ENCODE data around the gene LTB4R2. TPM values are rescaled to one million over a fixed set of nuclear protein-coding genes. Genes with fewer than 3 reads are reported as not detected.

The LTB4R2 gene
- total and polyA plus RNA-seq, 7 donors = 0.08 to 2.3 (median 0.96) TPM

DNA sequence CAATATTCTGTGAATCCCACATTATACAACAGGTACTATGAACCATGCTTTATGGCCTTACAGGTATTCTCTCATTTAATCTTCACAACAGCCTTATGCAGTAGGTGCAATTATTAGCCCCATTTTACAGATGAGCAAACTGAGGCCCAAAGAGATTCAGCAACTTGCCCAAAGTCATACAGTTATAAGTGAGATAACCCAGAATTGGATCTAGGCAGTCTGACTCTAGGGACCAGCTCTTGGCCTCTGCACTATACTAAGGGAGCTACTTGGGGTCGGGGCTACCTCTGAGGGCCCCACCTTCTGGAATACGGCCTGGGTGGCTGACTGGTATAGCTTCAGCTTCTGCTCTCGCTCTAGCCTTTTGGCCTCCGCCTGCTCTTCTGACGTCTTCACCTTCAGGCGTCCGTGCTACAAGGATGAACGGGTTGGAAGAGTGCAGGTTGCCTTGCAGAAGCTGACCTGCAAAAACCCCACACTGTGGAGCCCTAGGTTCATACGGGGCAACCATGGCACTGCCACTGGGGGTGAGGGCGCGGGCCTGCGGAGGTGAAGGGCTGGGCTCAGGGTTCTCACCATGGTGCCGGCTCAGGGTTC lies 39.3 kb upstream of the LTB4R2 start:
- Histone ChIP-seq H3K36me3 (ENCODE audit: insufficient read depth in 1 of 2, low read depth in 1 of 2) (peaks cover 8 to 43% of the 10 kb centered on the region in 2 donors), H3K4me3 (peak overlapping the region; percentile 74), H3K27ac (peak overlapping the region; percentile 92), H3K4me1 (no peaks in the 10 kb centered on the region), H3K9me3 (no peaks in the 10 kb centered on the region), H3K27me3 (ENCODE audit: insufficient read depth in 3 of 3, low read length in 2 of 3) (no peaks in the 10 kb centered on the region)
- peak in 1 of 4 donors; percentile 34 for ATAC-seq
- intact Hi-C loops (cut with DNase I) = loop anchor here in 1 of 2 donors (2.0 kb wide), 1 partner anchor 28 kb away; the partner anchor contains the start of gene TINF2
- 14 to 17% (median 16%) methylated on average over 13 of the region's 13 CpGs for WGBS, 3 donors
- DNase-seq = no peak
- TF ChIP-seq, protein P1, sequence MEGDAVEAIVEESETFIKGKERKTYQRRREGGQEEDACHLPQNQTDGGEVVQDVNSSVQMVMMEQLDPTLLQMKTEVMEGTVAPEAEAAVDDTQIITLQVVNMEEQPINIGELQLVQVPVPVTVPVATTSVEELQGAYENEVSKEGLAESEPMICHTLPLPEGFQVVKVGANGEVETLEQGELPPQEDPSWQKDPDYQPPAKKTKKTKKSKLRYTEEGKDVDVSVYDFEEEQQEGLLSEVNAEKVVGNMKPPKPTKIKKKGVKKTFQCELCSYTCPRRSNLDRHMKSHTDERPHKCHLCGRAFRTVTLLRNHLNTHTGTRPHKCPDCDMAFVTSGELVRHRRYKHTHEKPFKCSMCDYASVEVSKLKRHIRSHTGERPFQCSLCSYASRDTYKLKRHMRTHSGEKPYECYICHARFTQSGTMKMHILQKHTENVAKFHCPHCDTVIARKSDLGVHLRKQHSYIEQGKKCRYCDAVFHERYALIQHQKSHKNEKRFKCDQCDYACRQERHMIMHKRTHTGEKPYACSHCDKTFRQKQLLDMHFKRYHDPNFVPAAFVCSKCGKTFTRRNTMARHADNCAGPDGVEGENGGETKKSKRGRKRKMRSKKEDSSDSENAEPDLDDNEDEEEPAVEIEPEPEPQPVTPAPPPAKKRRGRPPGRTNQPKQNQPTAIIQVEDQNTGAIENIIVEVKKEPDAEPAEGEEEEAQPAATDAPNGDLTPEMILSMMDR (IDR thresholded peaks at IDR 0.05) = no peak

DNA sequence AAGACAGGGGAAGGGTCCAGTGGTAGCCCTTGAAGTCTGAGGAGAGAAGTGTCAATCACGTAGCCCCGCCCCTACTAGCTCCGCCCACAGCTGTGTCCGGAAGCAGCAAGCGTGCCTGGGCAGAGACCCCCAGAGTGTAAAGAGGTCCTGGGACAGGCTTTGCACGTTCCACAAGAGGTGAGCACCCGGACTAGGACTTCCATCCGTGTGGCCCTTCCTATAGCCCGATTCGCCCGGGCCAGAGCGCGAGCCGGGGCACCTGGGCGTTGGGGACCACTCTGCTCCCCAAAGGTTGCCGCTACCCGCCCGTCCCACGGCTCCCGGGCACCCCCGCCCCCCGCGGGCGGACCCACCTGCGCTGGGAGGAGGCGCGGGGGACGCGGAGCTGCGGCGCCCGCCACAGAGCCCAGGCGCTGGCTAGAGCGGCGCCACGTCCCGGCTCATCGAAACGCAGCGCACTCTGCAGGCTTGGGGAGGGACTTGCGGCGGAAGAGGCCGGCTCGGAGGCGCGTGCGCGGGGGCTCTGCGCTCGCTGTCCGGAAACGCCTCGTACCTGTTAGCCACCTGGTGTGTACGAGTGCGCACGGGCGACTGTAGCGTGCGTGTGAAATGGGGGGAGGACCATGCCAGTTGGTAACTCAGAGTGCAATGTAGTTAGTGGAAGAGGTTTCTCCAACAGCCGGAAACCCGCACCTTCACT lies 38.7 kb upstream of the LTB4R2 start, which contains the start of gene RABGGTA:
Gene RABGGTA (minus strand): TSS at position 464 of the 700 bp plus-strand sequence. CDS start 482 bp downstream, outside the sequence.
- H3K4me3 ChIP-seq = peak within 1 kb of the TSS; percentile 74
- peak; percentile 95 to 98 (median 98) for ATAC-seq
- TF ChIP-seq, protein P1 (IDR thresholded peaks at IDR 0.05) = peak; percentile 70
- peak within 1 kb of the TSS; percentile 92 for H3K27ac ChIP-seq
- intact Hi-C loops (cut with DNase I) = loop anchor here in 1 of 2 donors (2.0 kb wide), 1 partner anchor 28 kb away; the partner anchor contains the start of gene TINF2
- H3K27me3 ChIP-seq (ENCODE audit: insufficient read depth in 3 of 3, low read length in 2 of 3) = no peaks in the 10 kb centered on the region
- no peaks in the 10 kb centered on the region for H3K4me1 ChIP-seq
- peak; percentile 86 to 92 for DNase-seq
- WGBS, 3 donors = 0 to 1% (median 1%) methylated on average over 51 to 61 of the region's 61 CpGs
- H3K9me3 ChIP-seq = no peaks in the 10 kb centered on the region
- H3K36me3 ChIP-seq (ENCODE audit: insufficient read depth in 1 of 2, low read depth in 1 of 2) = peaks cover 8 to 36% of the 10 kb centered on the region in 2 donors

DNA sequence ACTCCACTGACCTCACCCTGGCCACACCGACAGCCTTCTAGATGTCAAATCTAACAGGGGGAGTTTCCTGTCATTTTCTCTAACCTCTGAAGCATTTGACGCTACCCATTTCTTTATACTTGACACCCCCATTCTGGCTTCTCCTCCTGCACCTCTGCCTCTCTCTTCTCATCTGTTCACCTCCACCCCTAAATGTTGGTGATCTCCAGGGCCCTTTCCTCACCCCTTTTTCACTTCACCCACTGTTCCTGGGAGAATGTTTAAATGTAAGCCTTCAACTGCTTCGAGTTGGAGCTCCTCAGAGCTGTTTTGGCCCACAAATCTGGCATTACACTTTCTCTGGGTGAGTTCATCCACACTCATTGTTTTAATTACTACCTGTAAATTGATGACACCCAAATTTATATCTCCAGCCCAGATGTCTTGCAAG lies 38.1 kb upstream of the LTB4R2 start:
- intact Hi-C loops (cut with DNase I) = loop anchor here in 1 of 2 donors (2.0 kb wide), 1 partner anchor 29 kb away; the partner anchor contains the start of gene TINF2
- no peaks in the 10 kb centered on the region for H3K4me1 ChIP-seq
- TF ChIP-seq, protein P1 (IDR thresholded peaks at IDR 0.05) = no peak
- peak overlapping the region; percentile 92 for H3K27ac ChIP-seq
- DNase-seq (no peak), ATAC-seq (no peak)
- no peaks in the 10 kb centered on the region for H3K9me3 ChIP-seq
- H3K27me3 ChIP-seq (ENCODE audit: insufficient read depth in 3 of 3, low read length in 2 of 3) = no peaks in the 10 kb centered on the region
- H3K36me3 ChIP-seq (ENCODE audit: insufficient read depth in 1 of 2, low read depth in 1 of 2) = peaks cover 8 to 30% of the 10 kb centered on the region in 2 donors
- H3K4me3 ChIP-seq = peak overlapping the region; percentile 74
- WGBS, 3 donors = 17 to 22% (median 21%) methylated on average over 3 of the region's 3 CpGs

DNA sequence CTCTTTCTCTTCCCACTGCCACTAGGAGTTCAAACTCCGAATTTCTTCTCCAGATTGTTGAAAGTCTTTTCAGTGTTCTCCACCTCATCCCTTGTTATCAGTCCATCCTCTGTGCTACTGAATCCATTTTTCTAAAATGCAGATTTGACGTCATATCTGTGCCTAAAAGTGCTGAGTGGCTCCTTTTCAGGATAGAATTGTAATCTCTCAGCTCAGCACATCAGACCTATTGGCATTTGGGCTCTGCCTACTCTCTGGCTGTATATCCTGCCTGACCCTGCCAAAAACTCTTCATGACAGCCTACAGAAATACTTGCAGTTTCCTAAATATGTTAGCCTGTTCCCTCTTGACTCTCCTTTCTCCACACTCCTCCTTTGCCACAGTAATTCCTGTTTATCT lies 37.5 kb upstream of the LTB4R2 start:
- Histone ChIP-seq H3K36me3 (ENCODE audit: insufficient read depth in 1 of 2, low read depth in 1 of 2) (peaks cover 8 to 24% of the 10 kb centered on the region in 2 donors), H3K4me1 (no peaks in the 10 kb centered on the region), H3K27me3 (ENCODE audit: insufficient read depth in 3 of 3, low read length in 2 of 3) (no peaks in the 10 kb centered on the region), H3K4me3 (no peak overlapping the region), H3K9me3 (no peaks in the 10 kb centered on the region), H3K27ac (no peak overlapping the region)
- intact Hi-C loops (cut with DNase I) = no loop called here
- TF ChIP-seq, protein P1 (IDR thresholded peaks at IDR 0.05) = no peak
- DNase-seq = no peak
- WGBS, 3 donors = 94 to 99% (median 95%) methylated on average over 2 of the region's 2 CpGs
- no peak for ATAC-seq
